Gastrocnemius medialis (tissue), 4 donors: Measurements from ENCODE around the gene TTLL1. TPM values are rescaled to one million over a fixed set of nuclear protein-coding genes. Genes with fewer than 3 reads are reported as not detected.
A peak's percentile ranks its signal among the peaks of the same experiment; 100 is the strongest.

Source experiments
- ATAC-seq, 2 donors: fragments of 150-250 bp; one replicate each; pipeline ENCODE4 v1.9.1; 2016
- DNase-seq, 2 donors: peaks; one replicate each; pipeline ENCODE4 v3.0.0-alpha.2; 2019
- H3K27ac ChIP-seq, 4 donors: fragments of 200-600 bp; sonication (generic); 1 replicate in 1 of 4; 2 replicates in 3 of 4; pipeline ENCODE4 v1.5.1; 2016 to 2018; ENCODE audit warnings: mild to moderate bottlenecking in 2 of 4, moderate library complexity in 1 of 4
- H3K27me3 ChIP-seq, 3 donors: fragments of 200-600 bp; sonication (generic) in 2 of 3; 1 replicate in 1 of 3; 2 replicates in 2 of 3; pipeline versions ENCODE4 v1.5.1 to v1.6.0; 2016 to 2019; ENCODE audit warnings: mild to moderate bottlenecking in 1 of 3, moderate library complexity in 1 of 3
- H3K36me3 ChIP-seq, 2 donors: fragments of 200-600 bp; sonication (generic) in 1 of 2; one replicate each; pipeline ENCODE4 v1.5.1; 2017 to 2018
- H3K4me1 ChIP-seq, 2 donors: fragments of 200-600 bp; sonication (generic) in 1 of 2; one replicate each; pipeline ENCODE4 v1.5.1; 2016 to 2017; ENCODE audit warnings: mild to moderate bottlenecking in 2 of 2
- H3K4me3 ChIP-seq, 4 donors: fragments of 200-600 bp; sonication (generic) in 3 of 4; 1 replicate in 1 of 4; 2 replicates in 3 of 4; pipeline ENCODE4 v1.5.1; 2016 to 2019; ENCODE audit warnings: mild to moderate bottlenecking in 2 of 4
- H3K9me3 ChIP-seq, 3 donors: fragments of 200-600 bp; sonication (generic) in 2 of 3; 1 replicate in 1 of 3; 2 replicates in 2 of 3; pipeline ENCODE4 v1.5.1; 2016 to 2019
- POLR2A ChIP-seq, 2 donors: fragments of 450-650 bp; IDR thresholded peaks; one replicate each; pipeline ENCODE4 v1.6.1; 2017; ENCODE audit warnings: antibody characterized with exemption in 2 of 2, mild to moderate bottlenecking in 2 of 2, moderate library complexity in 2 of 2
- in situ Hi-C, 4 donors: fragments of 200-750 bp; cut with MboI; loops; one replicate each; pipeline versions ENCODE4 v1.15.0 to v1.8.0; 2017; ENCODE audit warnings: low sequenced_read_pairs in 4 of 4
- intact Hi-C: fragments of 100-400 bp; cut with DNase I; formaldehyde crosslinking; loops from one replicate; pipeline ENCODE4 v1.15.1; 2023; ENCODE audit warnings: low total_unique reads
- total RNA-seq, 4 donors: library from RNA; depleted of rRNA; stranded (reverse); fragments of >200 nt; gene quantifications; one replicate each; pipeline versions ENCODE4 v1.1.0 to v1.2.3, GENCODE V29; 2016
- TF ChIP-seq, protein P1 (sequence below), 5 experiments: fragments of 450-650 bp in 3 of 5; fragments of 200-600 bp in 2 of 5; sonication (generic) in 2 of 5; IDR thresholded peaks in 4 of 5; conservative IDR thresholded peaks in 1 of 5; 1 replicate in 4 of 5; 2 replicates in 1 of 5; pipeline ENCODE4 v1.5.1; 2016 to 2019; ENCODE audit warnings: antibody characterized with exemption in 5 of 5, mild to moderate bottlenecking in 3 of 5, moderate library complexity in 3 of 5

TTLL1 gene
- total RNA-seq, 4 donors from 2014 or later: 1.3 to 2.0 (median 1.8) TPM

GRCh38 chr22:42994917-42995562, 94.2 kb downstream of the TTLL1 start:
- intact Hi-C loops: no loop called here
- in situ Hi-C loops: no loop called here
- peaks cover 48 to 63% of the 10 kb centered on the region in 2 donors for H3K4me1 ChIP-seq
- no peaks in the 10 kb centered on the region for H3K36me3 ChIP-seq
- no peaks in the 10 kb centered on the region for H3K27me3 ChIP-seq
- DNase-seq: peak; percentile 55 to 64
- TF ChIP-seq POLR2A (IDR thresholded peaks at IDR 0.05): no peak
- TF ChIP-seq, protein P1, sequence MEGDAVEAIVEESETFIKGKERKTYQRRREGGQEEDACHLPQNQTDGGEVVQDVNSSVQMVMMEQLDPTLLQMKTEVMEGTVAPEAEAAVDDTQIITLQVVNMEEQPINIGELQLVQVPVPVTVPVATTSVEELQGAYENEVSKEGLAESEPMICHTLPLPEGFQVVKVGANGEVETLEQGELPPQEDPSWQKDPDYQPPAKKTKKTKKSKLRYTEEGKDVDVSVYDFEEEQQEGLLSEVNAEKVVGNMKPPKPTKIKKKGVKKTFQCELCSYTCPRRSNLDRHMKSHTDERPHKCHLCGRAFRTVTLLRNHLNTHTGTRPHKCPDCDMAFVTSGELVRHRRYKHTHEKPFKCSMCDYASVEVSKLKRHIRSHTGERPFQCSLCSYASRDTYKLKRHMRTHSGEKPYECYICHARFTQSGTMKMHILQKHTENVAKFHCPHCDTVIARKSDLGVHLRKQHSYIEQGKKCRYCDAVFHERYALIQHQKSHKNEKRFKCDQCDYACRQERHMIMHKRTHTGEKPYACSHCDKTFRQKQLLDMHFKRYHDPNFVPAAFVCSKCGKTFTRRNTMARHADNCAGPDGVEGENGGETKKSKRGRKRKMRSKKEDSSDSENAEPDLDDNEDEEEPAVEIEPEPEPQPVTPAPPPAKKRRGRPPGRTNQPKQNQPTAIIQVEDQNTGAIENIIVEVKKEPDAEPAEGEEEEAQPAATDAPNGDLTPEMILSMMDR (IDR thresholded peaks at IDR 0.05 in 4 of 5, conservative IDR thresholded peaks at IDR 0.05 in 1 of 5): no peak
- peak; percentile 79 to 89 for ATAC-seq
- H3K4me3 ChIP-seq: peak overlapping the region in 2 of 4 donors; percentile 5 to 26
- peak overlapping the region; percentile 39 to 71 (median 55) for H3K27ac ChIP-seq
- H3K9me3 ChIP-seq: no peaks in the 10 kb centered on the region

GRCh38 chr22:42994276-42994916, 94.8 kb downstream of the TTLL1 start:
- peak overlapping the region in 1 of 4 donors; percentile 26 for H3K4me3 ChIP-seq
- H3K9me3 ChIP-seq: no peaks in the 10 kb centered on the region
- ATAC-seq (no peak), DNase-seq (no peak)
- intact Hi-C loops: no loop called here
- no peaks in the 10 kb centered on the region for H3K36me3 ChIP-seq
- H3K27me3 ChIP-seq: no peaks in the 10 kb centered on the region
- peak overlapping the region in 3 of 4 donors; percentile 39 to 71 (median 62) for H3K27ac ChIP-seq
- in situ Hi-C loops: no loop called here
- TF ChIP-seq, protein P1 (IDR thresholded peaks at IDR 0.05 in 4 of 5, conservative IDR thresholded peaks at IDR 0.05 in 1 of 5): no peak
- no peak for TF ChIP-seq POLR2A (IDR thresholded peaks at IDR 0.05)
- peaks cover 45 to 57% of the 10 kb centered on the region in 2 donors for H3K4me1 ChIP-seq

GRCh38 chr22:42993651-42994275, 95.4 kb downstream of the TTLL1 start:
- ATAC-seq (no peak), DNase-seq (no peak)
- no peaks in the 10 kb centered on the region for H3K36me3 ChIP-seq
- intact Hi-C loops: no loop called here
- in situ Hi-C loops: no loop called here
- no peaks in the 10 kb centered on the region for H3K9me3 ChIP-seq
- H3K4me3 ChIP-seq: no peak overlapping the region
- no peaks in the 10 kb centered on the region for H3K27me3 ChIP-seq
- no peak overlapping the region for H3K27ac ChIP-seq
- TF ChIP-seq POLR2A (IDR thresholded peaks at IDR 0.05): no peak
- TF ChIP-seq, protein P1 (IDR thresholded peaks at IDR 0.05 in 4 of 5, conservative IDR thresholded peaks at IDR 0.05 in 1 of 5): no peak
- peaks cover 43 to 57% of the 10 kb centered on the region in 2 donors for H3K4me1 ChIP-seq

GRCh38 chr22:42992886-42993479, 96.2 kb downstream of the TTLL1 start:
- ATAC-seq (no peak), DNase-seq (no peak)
- intact Hi-C loops (no loop called here), in situ Hi-C loops (no loop called here)
- no peaks in the 10 kb centered on the region for H3K36me3 ChIP-seq
- H3K27me3 ChIP-seq: no peaks in the 10 kb centered on the region
- no peak overlapping the region for H3K27ac ChIP-seq
- no peak overlapping the region for H3K4me3 ChIP-seq
- no peaks in the 10 kb centered on the region for H3K9me3 ChIP-seq
- TF ChIP-seq POLR2A (IDR thresholded peaks at IDR 0.05): no peak
- TF ChIP-seq, protein P1 (IDR thresholded peaks at IDR 0.05 in 4 of 5, conservative IDR thresholded peaks at IDR 0.05 in 1 of 5): no peak
- H3K4me1 ChIP-seq: peaks cover 43 to 57% of the 10 kb centered on the region in 2 donors
